GM12892 (cell line): Measurements from ENCODE around the gene ZFYVE28.

Experiments used
- POLR2A ChIP-seq: IDR thresholded peaks from 2 replicates; pipeline ENCODE4 v1.6.1; 2011; ENCODE audit warnings: low read depth, low read length, control low read depth
- POLR2AphosphoS5 ChIP-seq: IDR thresholded peaks from 2 replicates; pipeline ENCODE4 v1.6.1; 2011; ENCODE audit warnings: low read depth, low read length, control low read depth
- TAF1 ChIP-seq: IDR thresholded peaks from 2 replicates; pipeline ENCODE4 v1.6.1; 2011; ENCODE audit warnings: low read depth, mild to moderate bottlenecking, control low read depth, low read length, borderline replicate concordance

- TF ChIP-seq POLR2A = no peak
- no peak for TF ChIP-seq POLR2AphosphoS5
- TF ChIP-seq TAF1 = no peak
These were observed 44.0 kb upstream of the ZFYVE28 start for GRCh38 chr4:2462218-2462991.
